Liver (tissue), 9 donors: Measurements from ENCODE around the gene CLIP4. TPM values are rescaled to one million over a fixed set of nuclear protein-coding genes. Genes with fewer than 3 reads are reported as not detected.

Experiments used
- DNase-seq: peaks from one replicate; pipeline ENCODE4 v3.0.0-alpha.2; 2017; ENCODE audit warnings: low spot score
- H3K27ac ChIP-seq, 2 donors: one replicate each; pipeline ENCODE4 v1.7.0; 2013; ENCODE audit warnings: inconsistent platforms in 2 of 2, low read length in 2 of 2, control low read depth in 1 of 2, low read depth in 1 of 2, mild to moderate bottlenecking in 1 of 2
- H3K27me3 ChIP-seq, 4 donors: one replicate each; pipeline versions ENCODE4 v1.6.1 to v1.7.0; 2013; ENCODE audit warnings: low read length in 3 of 4, inconsistent platforms in 1 of 4, mild to moderate bottlenecking in 1 of 4, moderate library complexity in 1 of 4; ENCODE audit not compliant: control insufficient read depth in 4 of 4, insufficient read depth in 4 of 4
- H3K36me3 ChIP-seq, 4 donors: one replicate each; pipeline versions ENCODE4 v1.6.1 to v1.7.0; 2013; ENCODE audit warnings: low read length in 3 of 4, mild to moderate bottlenecking in 3 of 4, low read depth in 1 of 4, moderate library complexity in 1 of 4; ENCODE audit not compliant: control insufficient read depth in 4 of 4, insufficient read depth in 3 of 4
- H3K4me1 ChIP-seq, 4 donors: one replicate each; pipeline versions ENCODE4 v1.6.1 to v1.7.0; 2013; ENCODE audit warnings: low read length in 3 of 4, mild to moderate bottlenecking in 3 of 4, moderate library complexity in 1 of 4; ENCODE audit not compliant: control insufficient read depth in 4 of 4, insufficient read depth in 4 of 4
- H3K4me3 ChIP-seq, 3 donors: one replicate each; pipeline versions ENCODE4 v1.6.1 to v1.7.0; 2013; ENCODE audit warnings: low read length in 3 of 3, control low read depth in 1 of 3, low read depth in 1 of 3, mild to moderate bottlenecking in 1 of 3
- H3K9ac ChIP-seq, 2 donors: one replicate each; pipeline ENCODE4 v1.7.0; 2013; ENCODE audit warnings: low read length in 2 of 2, mild to moderate bottlenecking in 2 of 2, moderate library complexity in 2 of 2, control low read depth in 1 of 2, low read depth in 1 of 2
- H3K9me3 ChIP-seq, 4 donors: one replicate each; pipeline versions ENCODE4 v1.6.1 to v1.7.0; 2013; ENCODE audit warnings: low read length in 3 of 4; ENCODE audit not compliant: control insufficient read depth in 4 of 4
- EGR1 ChIP-seq, 2 donors: IDR thresholded peaks; 2 replicates each; pipeline ENCODE4 v1.6.1; 2016 to 2018; ENCODE audit warnings: antibody characterized with exemption in 2 of 2, low read depth in 2 of 2
- FOXA1 ChIP-seq: IDR thresholded peaks from 2 replicates; pipeline ENCODE4 v1.6.1; 2016; ENCODE audit warnings: antibody characterized with exemption
- FOXA2 ChIP-seq: IDR thresholded peaks from 2 replicates; pipeline ENCODE4 v1.6.1; 2016; ENCODE audit warnings: antibody characterized with exemption
- GABPA ChIP-seq, 2 donors: IDR thresholded peaks in 1 of 2; conservative IDR thresholded peaks in 1 of 2; 2 replicates each; pipeline ENCODE4 v1.6.1; 2016; ENCODE audit warnings: antibody characterized with exemption in 2 of 2, mild to moderate bottlenecking in 1 of 2, moderate library complexity in 1 of 2
- HNF4A ChIP-seq, 2 donors: conservative IDR thresholded peaks; 2 replicates each; pipeline ENCODE4 v1.6.1; 2016; ENCODE audit warnings: antibody characterized with exemption in 2 of 2, mild to moderate bottlenecking in 2 of 2
- HNF4G ChIP-seq: IDR thresholded peaks from 2 replicates; pipeline ENCODE4 v1.6.1; 2016; ENCODE audit warnings: antibody characterized with exemption
- JUND ChIP-seq, 2 donors: IDR thresholded peaks; 2 replicates each; pipeline ENCODE4 v1.6.1; 2016; ENCODE audit warnings: antibody characterized with exemption in 2 of 2
- NR2F2 ChIP-seq: IDR thresholded peaks from 2 replicates; pipeline ENCODE4 v1.6.1; 2016; ENCODE audit warnings: antibody characterized with exemption
- RAD21 ChIP-seq, 2 donors: IDR thresholded peaks; 2 replicates each; pipeline ENCODE4 v1.6.1; 2016; ENCODE audit warnings: antibody characterized with exemption in 2 of 2, mild to moderate bottlenecking in 2 of 2
- REST ChIP-seq: IDR thresholded peaks from 2 replicates; pipeline ENCODE4 v1.6.1; 2016; ENCODE audit warnings: antibody characterized with exemption, mild to moderate bottlenecking
- RXRA ChIP-seq, 2 donors: IDR thresholded peaks; 2 replicates each; pipeline ENCODE4 v1.6.1; 2017 to 2018; ENCODE audit warnings: antibody characterized with exemption in 2 of 2, mild to moderate bottlenecking in 1 of 2
- TAF1 ChIP-seq: conservative IDR thresholded peaks from 2 replicates; pipeline ENCODE4 v1.6.1; 2016; ENCODE audit warnings: antibody characterized with exemption, mild to moderate bottlenecking
- WGBS: extraction: QIAGEN DNeasy Blood & Tissue Kit; methylation state at CpG from one replicate; pipeline ENCODE4 v1.1.7; 2013; 5-methylcytosine and 5-hydroxymethylcytosine counted together
- polyA plus RNA-seq, 2 donors: library from polyadenylated mRNA; stranded (reverse) in 1 of 2; unstranded in 1 of 2; fragments of 200-250 nt in 1 of 2; fragments of >200 nt in 1 of 2; fragmentation: Nextera tagmentation in 1 of 2; extraction: Ambion mirVana in 1 of 2; gene quantifications; one replicate each; pipeline versions ENCODE4 v1.2.1 to v1.2.3, GENCODE V29; 2013 to 2015
- total RNA-seq, 2 donors: library from RNA; depleted of rRNA; stranded (reverse); fragments of >200 nt; gene quantifications; one replicate each; pipeline ENCODE4 v1.2.3, GENCODE V29; 2014
- TF ChIP-seq, protein P1 (sequence below): IDR thresholded peaks from 2 replicates; pipeline ENCODE4 v1.6.1; 2016; ENCODE audit warnings: antibody characterized with exemption
- TF ChIP-seq, protein P2 (sequence below): IDR thresholded peaks from 2 replicates; pipeline ENCODE4 v1.6.1; 2016; ENCODE audit warnings: antibody characterized with exemption
- donor health status: healthy.
- donor health status: healthy.
- donor health status: healthy.
- donor health status: healthy.
- donor health status: healthy.

The CLIP4 gene
- total and polyA plus RNA-seq, 4 donors: 1.3 to 6.7 (median 3.2) TPM

DNA sequence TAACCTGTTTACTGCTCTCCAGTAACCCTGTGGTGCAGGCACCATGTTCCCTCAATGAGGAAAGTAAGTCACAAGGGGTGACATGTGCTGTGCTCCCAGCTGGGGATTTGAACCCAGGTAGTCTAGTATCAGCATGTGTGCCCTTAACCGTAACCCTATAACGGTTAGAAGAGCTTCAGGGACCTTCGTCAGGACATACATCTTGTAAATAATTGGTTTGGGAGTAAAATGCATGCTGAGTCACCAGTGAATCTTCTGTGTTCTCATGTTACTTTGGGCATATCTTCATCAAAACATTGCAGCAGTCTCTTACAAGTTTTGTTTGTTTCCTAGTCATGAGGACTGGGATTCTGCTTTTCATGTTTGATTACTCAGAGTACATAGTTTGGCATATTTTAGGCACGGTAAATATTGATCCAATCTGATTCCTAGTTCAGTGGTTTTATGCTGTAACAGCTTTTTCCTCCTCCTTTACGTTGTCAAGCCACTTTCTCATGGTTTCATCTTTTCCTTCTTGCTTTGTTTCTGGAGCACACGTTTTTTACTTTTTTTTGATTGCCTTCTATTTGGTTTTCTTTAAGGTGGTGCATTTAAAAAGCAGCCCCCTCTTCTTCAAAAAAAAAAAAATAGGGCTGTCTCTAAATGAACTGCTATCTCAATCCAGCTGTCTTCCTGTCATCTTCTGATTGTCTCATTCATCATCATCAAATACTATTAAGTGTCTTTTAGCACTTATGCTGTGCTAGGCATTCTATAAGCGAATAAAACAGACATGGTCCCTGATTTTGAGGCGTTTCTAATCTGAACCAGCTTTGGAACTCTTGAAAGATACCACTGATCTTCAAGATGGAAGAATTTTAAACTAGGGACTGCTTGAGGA, 50.4 kb downstream of the CLIP4 start:
- H3K27ac ChIP-seq: no peak overlapping the region
- no peaks in the 10 kb centered on the region for H3K36me3 ChIP-seq
- H3K4me1 ChIP-seq: no peaks in the 10 kb centered on the region

DNA sequence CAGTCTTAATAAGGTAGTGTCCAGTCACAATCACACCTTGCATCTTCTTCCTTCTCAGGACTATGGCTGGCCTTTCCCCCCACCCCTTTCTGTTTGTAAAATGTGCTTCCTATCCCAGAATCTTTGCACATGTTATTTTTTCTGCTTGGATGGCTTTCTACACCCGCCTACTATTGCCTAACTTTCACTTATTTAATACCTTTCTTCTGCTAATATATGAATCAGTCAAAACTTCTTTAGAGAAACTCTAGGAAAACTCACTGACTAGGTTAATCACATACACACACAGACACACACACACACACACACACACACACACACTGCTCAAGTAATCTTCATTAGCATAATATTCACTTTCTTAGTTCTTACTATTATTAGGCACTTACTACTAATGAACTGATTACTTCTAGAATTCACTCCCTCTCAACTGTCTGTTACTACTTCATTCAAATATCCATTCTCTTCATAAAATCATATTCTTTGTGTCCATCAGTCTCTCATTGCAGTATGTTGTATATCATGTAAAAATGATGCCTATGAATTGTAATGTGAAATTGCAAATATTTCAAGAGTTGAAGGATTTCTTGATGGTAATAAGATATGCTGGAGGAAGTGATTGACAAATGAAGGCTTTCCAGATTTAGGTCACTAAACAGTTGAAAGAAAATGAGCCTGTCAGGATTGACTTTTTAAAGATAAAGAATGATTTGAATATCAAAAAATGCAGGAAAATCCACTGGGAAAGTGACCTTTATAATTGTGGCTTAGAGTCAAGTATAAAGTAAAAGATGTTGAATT, 51.2 kb downstream of the CLIP4 start:
- Histone ChIP-seq H3K36me3 (no peaks in the 10 kb centered on the region), H3K9ac (no peak overlapping the region), H3K9me3 (no peaks in the 10 kb centered on the region), H3K4me1 (no peaks in the 10 kb centered on the region), H3K27me3 (no peaks in the 10 kb centered on the region), H3K27ac (no peak overlapping the region), H3K4me3 (no peak overlapping the region)
- no peak for TF ChIP-seq NR2F2
- TF ChIP-seq, protein P1, sequence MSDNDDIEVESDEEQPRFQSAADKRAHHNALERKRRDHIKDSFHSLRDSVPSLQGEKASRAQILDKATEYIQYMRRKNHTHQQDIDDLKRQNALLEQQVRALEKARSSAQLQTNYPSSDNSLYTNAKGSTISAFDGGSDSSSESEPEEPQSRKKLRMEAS: no peak
- TF ChIP-seq JUND (IDR thresholded peaks at IDR 0.05): no peak
- TF ChIP-seq GABPA (IDR thresholded peaks at IDR 0.05 in 1 of 2, conservative IDR thresholded peaks at IDR 0.05 in 1 of 2): no peak
- 90% methylated on average over 1 of the region's 1 CpG for WGBS
- DNase-seq: no peak

More for the DNA sequence above, 50.4 kb downstream of the CLIP4 start:
- no peaks in the 10 kb centered on the region for H3K9me3 ChIP-seq
- no peak for DNase-seq
- H3K27me3 ChIP-seq: no peaks in the 10 kb centered on the region
- no peak overlapping the region for H3K9ac ChIP-seq
- WGBS: 52% methylated on average over 8 of the region's 8 CpGs
- TF ChIP-seq, protein P1: no peak
- peak in 1 of 2 donors; percentile 19 for TF ChIP-seq HNF4A (conservative IDR thresholded peaks at IDR 0.05)
- TF ChIP-seq, protein P2, sequence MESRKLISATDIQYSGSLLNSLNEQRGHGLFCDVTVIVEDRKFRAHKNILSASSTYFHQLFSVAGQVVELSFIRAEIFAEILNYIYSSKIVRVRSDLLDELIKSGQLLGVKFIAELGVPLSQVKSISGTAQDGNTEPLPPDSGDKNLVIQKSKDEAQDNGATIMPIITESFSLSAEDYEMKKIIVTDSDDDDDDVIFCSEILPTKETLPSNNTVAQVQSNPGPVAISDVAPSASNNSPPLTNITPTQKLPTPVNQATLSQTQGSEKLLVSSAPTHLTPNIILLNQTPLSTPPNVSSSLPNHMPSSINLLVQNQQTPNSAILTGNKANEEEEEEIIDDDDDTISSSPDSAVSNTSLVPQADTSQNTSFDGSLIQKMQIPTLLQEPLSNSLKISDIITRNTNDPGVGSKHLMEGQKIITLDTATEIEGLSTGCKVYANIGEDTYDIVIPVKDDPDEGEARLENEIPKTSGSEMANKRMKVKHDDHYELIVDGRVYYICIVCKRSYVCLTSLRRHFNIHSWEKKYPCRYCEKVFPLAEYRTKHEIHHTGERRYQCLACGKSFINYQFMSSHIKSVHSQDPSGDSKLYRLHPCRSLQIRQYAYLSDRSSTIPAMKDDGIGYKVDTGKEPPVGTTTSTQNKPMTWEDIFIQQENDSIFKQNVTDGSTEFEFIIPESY: peak; percentile 16
- TF ChIP-seq RAD21 (IDR thresholded peaks at IDR 0.05): no peak
- no peak for TF ChIP-seq RXRA (IDR thresholded peaks at IDR 0.05)
- TF ChIP-seq JUND (IDR thresholded peaks at IDR 0.05): peak in 1 of 2 donors; percentile 41
- TF ChIP-seq EGR1 (IDR thresholded peaks at IDR 0.05; ENCODE audit: low read depth in 2 of 2): no peak
- peak; percentile 64 for TF ChIP-seq FOXA2
- TF ChIP-seq HNF4G: no peak
- peak; percentile 38 for TF ChIP-seq FOXA1
- H3K4me3 ChIP-seq: no peak overlapping the region

DNA sequence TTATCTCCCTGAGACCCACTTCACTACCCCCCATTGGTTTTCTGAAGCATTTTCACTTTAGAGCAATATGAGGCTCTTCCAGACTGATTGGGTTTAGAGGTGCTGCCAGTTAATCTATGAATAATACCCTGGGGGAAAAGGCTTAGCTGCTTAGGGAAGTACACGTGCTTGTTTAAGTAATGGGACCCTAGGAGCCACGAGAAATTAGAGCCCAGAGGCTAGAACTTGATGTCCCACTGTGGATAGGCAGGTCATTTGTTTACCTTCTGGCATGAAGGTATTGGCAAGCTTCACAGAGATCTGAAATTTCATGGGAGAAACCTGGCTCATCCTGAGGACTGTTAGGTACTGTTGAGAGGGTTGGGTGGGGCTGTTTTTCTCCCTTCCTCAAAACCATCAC, 59.7 kb downstream of the CLIP4 start:
- Histone ChIP-seq H3K4me3 (no peak overlapping the region), H3K9me3 (no peaks in the 10 kb centered on the region), H3K36me3 (no peaks in the 10 kb centered on the region), H3K27ac (no peak overlapping the region), H3K4me1 (no peaks in the 10 kb centered on the region), H3K27me3 (no peaks in the 10 kb centered on the region), H3K9ac (no peak overlapping the region)
- 75% methylated on average over 2 of the region's 2 CpGs for WGBS
- no peak for TF ChIP-seq HNF4A (conservative IDR thresholded peaks at IDR 0.05)
- TF ChIP-seq TAF1: no peak
- TF ChIP-seq RAD21 (IDR thresholded peaks at IDR 0.05): no peak
- no peak for TF ChIP-seq JUND (IDR thresholded peaks at IDR 0.05)
- TF ChIP-seq, protein P1: no peak
- no peak for TF ChIP-seq REST
- no peak for TF ChIP-seq GABPA (IDR thresholded peaks at IDR 0.05 in 1 of 2, conservative IDR thresholded peaks at IDR 0.05 in 1 of 2)
- no peak for TF ChIP-seq NR2F2
- DNase-seq: no peak
